ENCODE data around the gene ACP2.

- TF ChIP-seq CTCF (IDR thresholded peaks at IDR 0.05) (no peak), POLR2A (IDR thresholded peaks at IDR 0.05) (no peak)
Measured at GRCh38 chr11:47258317-47258902, 9.8 kb upstream of the ACP2 start.

Measured in adrenal gland (tissue), 5 donors.